Measurements from ENCODE around the gene ADORA1. TPM values are rescaled to one million over a fixed set of nuclear protein-coding genes. Genes with fewer than 3 reads are reported as not detected.

ADORA1 gene
- total RNA-seq, 3 donors from 2014 or later (not counting 1 experiment from before 2014, with no cell fraction given), result not detected

- no peaks in the 10 kb centered on the region for H3K36me3 ChIP-seq (ENCODE audit: control insufficient read depth, insufficient read depth, low read length)
- ATAC-seq, result no peak
- 100% methylated on average over 1 of the region's 1 CpG for WGBS (ENCODE audit: insufficient coverage)
- TF ChIP-seq CTCF (IDR thresholded peaks at IDR 0.05), result no peak
- intact Hi-C loops (cut with micrococcal nuclease), result no loop called here
- Mint-ChIP-seq H3K9me3 (peaks cover 11 to 15% of the 10 kb centered on the region in 2 donors), H3K27me3 (ENCODE audit: low read depth in 2 of 2) (peaks cover 27 to 47% of the 10 kb centered on the region in 2 donors), H3K27ac (no peak overlapping the region), H3K4me1 (no peaks in the 10 kb centered on the region), H3K36me3 (peaks cover 16% of the 10 kb centered on the region), H3K4me3 (no peak overlapping the region)
- H3K9me3 ChIP-seq (ENCODE audit: control insufficient read depth, insufficient read depth, low read length), result peaks cover 8% of the 10 kb centered on the region
- no peak for DNase-seq
- H3K4me3 ChIP-seq (ENCODE audit: low read length), result no peak overlapping the region
- H3K27me3 ChIP-seq (ENCODE audit: control insufficient read depth, insufficient read depth, low read length), result no peaks in the 10 kb centered on the region
- no peak overlapping the region for H3K27ac ChIP-seq (ENCODE audit: low read length)
- H3K4me1 ChIP-seq (ENCODE audit: control insufficient read depth, insufficient read depth, low read length), result no peaks in the 10 kb centered on the region
Measured at GRCh38 chr1:203095061-203095690, 32.4 kb upstream of the ADORA1 start.

GRCh38 chr1:203096566-203096965 lies 31.0 kb upstream of the ADORA1 start:
- H3K27ac ChIP-seq (ENCODE audit: low read length), result no peak overlapping the region
- H3K4me3 ChIP-seq (ENCODE audit: low read length), result no peak overlapping the region
- H3K27me3 ChIP-seq (ENCODE audit: control insufficient read depth, insufficient read depth, low read length), result no peaks in the 10 kb centered on the region
- DNase-seq, result no peak
- Mint-ChIP-seq H3K9me3 (peaks cover 11 to 15% of the 10 kb centered on the region in 2 donors), H3K4me3 (no peak overlapping the region), H3K27me3 (ENCODE audit: low read depth in 2 of 2) (peaks cover 25 to 47% of the 10 kb centered on the region in 2 donors), H3K27ac (no peak overlapping the region), H3K4me1 (no peaks in the 10 kb centered on the region), H3K36me3 (peaks cover 16% of the 10 kb centered on the region)
- ATAC-seq, result no peak
- intact Hi-C loops (cut with micrococcal nuclease), result no loop called here
- H3K9me3 ChIP-seq (ENCODE audit: control insufficient read depth, insufficient read depth, low read length), result peaks cover 8% of the 10 kb centered on the region
- no peaks in the 10 kb centered on the region for H3K36me3 ChIP-seq (ENCODE audit: control insufficient read depth, insufficient read depth, low read length)
- no peak for TF ChIP-seq CTCF (IDR thresholded peaks at IDR 0.05)
- no peaks in the 10 kb centered on the region for H3K4me1 ChIP-seq (ENCODE audit: control insufficient read depth, insufficient read depth, low read length)

GRCh38 chr1:203097001-203097400 lies 30.5 kb upstream of the ADORA1 start:
- no peak for TF ChIP-seq CTCF (IDR thresholded peaks at IDR 0.05)
- H3K27ac Mint-ChIP-seq, result no peak overlapping the region
- intact Hi-C loops (cut with micrococcal nuclease), result no loop called here
- no peak overlapping the region for H3K4me3 ChIP-seq (ENCODE audit: low read length)
- H3K27me3 Mint-ChIP-seq (ENCODE audit: low read depth in 2 of 2), result peaks cover 25 to 45% of the 10 kb centered on the region in 2 donors
- H3K9me3 ChIP-seq (ENCODE audit: control insufficient read depth, insufficient read depth, low read length), result peaks cover 8% of the 10 kb centered on the region
- WGBS (ENCODE audit: insufficient coverage), result 74% methylated on average over 1 of the region's 1 CpG
- ATAC-seq, result no peak
- no peaks in the 10 kb centered on the region for H3K4me1 Mint-ChIP-seq
- peaks cover 11 to 15% of the 10 kb centered on the region in 2 donors for H3K9me3 Mint-ChIP-seq
- peaks cover 16% of the 10 kb centered on the region for H3K36me3 Mint-ChIP-seq
- H3K27ac ChIP-seq (ENCODE audit: low read length), result no peak overlapping the region
- DNase-seq, result no peak
- H3K27me3 ChIP-seq (ENCODE audit: control insufficient read depth, insufficient read depth, low read length), result no peaks in the 10 kb centered on the region
- H3K36me3 ChIP-seq (ENCODE audit: control insufficient read depth, insufficient read depth, low read length), result no peaks in the 10 kb centered on the region
- no peak overlapping the region for H3K4me3 Mint-ChIP-seq
- no peaks in the 10 kb centered on the region for H3K4me1 ChIP-seq (ENCODE audit: control insufficient read depth, insufficient read depth, low read length)

- Histone ChIP-seq H3K4me3 (ENCODE audit: low read length) (no peak overlapping the region), H3K27me3 (ENCODE audit: control insufficient read depth, insufficient read depth, low read length) (no peaks in the 10 kb centered on the region), H3K9me3 (ENCODE audit: control insufficient read depth, insufficient read depth, low read length) (peaks cover 8% of the 10 kb centered on the region), H3K27ac (ENCODE audit: low read length) (no peak overlapping the region), H3K4me1 (ENCODE audit: control insufficient read depth, insufficient read depth, low read length) (no peaks in the 10 kb centered on the region), H3K36me3 (ENCODE audit: control insufficient read depth, insufficient read depth, low read length) (no peaks in the 10 kb centered on the region)
- DNase-seq (no peak), ATAC-seq (no peak)
- TF ChIP-seq CTCF (IDR thresholded peaks at IDR 0.05), result no peak
- Mint-ChIP-seq H3K9me3 (peaks cover 11 to 15% of the 10 kb centered on the region in 2 donors), H3K27ac (no peak overlapping the region), H3K36me3 (peaks cover 16% of the 10 kb centered on the region), H3K4me1 (no peaks in the 10 kb centered on the region), H3K4me3 (no peak overlapping the region), H3K27me3 (ENCODE audit: low read depth in 2 of 2) (peaks cover 23 to 38% of the 10 kb centered on the region in 2 donors)
- WGBS (ENCODE audit: insufficient coverage), result 95% methylated on average over 1 of the region's 1 CpG
- intact Hi-C loops (cut with micrococcal nuclease), result no loop called here
Measured at GRCh38 chr1:203098445-203098844, 29.1 kb upstream of the ADORA1 start.
